Measurements from ENCODE around the gene PYCR2. TPM values are rescaled to one million over a fixed set of nuclear protein-coding genes. Genes with fewer than 3 reads are reported as not detected.
"Not testable (repeated sequence)": the region's sequence is repeated elsewhere in the genome, so short reads cannot be mapped to it uniquely, and the experiment has no call there.

PYCR2 gene
- total RNA-seq, 2 experiments from 2014 or later = 24.1 to 26.2 TPM

- DNase-seq = no peak
Measured at GRCh38 chr1:225937048-225937968, 13.3 kb upstream of the PYCR2 start.

GRCh38 chr1:225936523-225936922, 12.5 kb upstream of the PYCR2 start:
- no peaks in the 10 kb centered on the region for H3K36me3 Mint-ChIP-seq (ENCODE audit: low read depth)
- DNase-seq (no peak), ATAC-seq (ENCODE audit: poor library complexity) (no peak)
- Histone ChIP-seq H3K4me1 (ENCODE audit: insufficient read depth, low read length) (no peaks in the 10 kb centered on the region), H3K27me3 (ENCODE audit: control insufficient read depth in 1 of 2, insufficient read depth in 2 of 2, low read length in 2 of 2) (no peaks in the 10 kb centered on the region), H3K4me3 (ENCODE audit: low read length) (no peak overlapping the region), H3K9me3 (ENCODE audit: control insufficient read depth in 1 of 2, insufficient read depth in 1 of 2, low read length in 2 of 2) (no peaks in the 10 kb centered on the region), H3K36me3 (ENCODE audit: insufficient read depth, low read length) (no peaks in the 10 kb centered on the region), H3K27ac (ENCODE audit: low read depth in 1 of 2, low read length in 2 of 2) (no peak overlapping the region)
- H3K4me3 Mint-ChIP-seq = no peak overlapping the region
- POLR2A ChIA-PET = interaction anchor here (0.9 to 1.3 kb wide), 4 partner anchors 8 to 75 kb away, joined by 3 to 4 read pairs (median 3); partner anchors contain the start of genes PYCR2 and TMEM63A
- H3K27ac Mint-ChIP-seq = no peak overlapping the region
- H3K9me3 Mint-ChIP-seq = no peaks in the 10 kb centered on the region
- intact Hi-C loops (cut with DNase I, micrococcal nuclease) = no loop called here
- no peaks in the 10 kb centered on the region for H3K4me1 Mint-ChIP-seq (ENCODE audit: low read depth)
- H3K27me3 Mint-ChIP-seq = peaks cover 3% of the 10 kb centered on the region
- no peak for TF ChIP-seq CTCF (IDR thresholded peaks at IDR 0.05)
- CTCF ChIA-PET = no interaction called here

More at GRCh38 chr1:225937048-225937968, 13.3 kb upstream of the PYCR2 start:
- no peak overlapping the region for H3K4me3 ChIP-seq (ENCODE audit: low read length)
- ATAC-seq (ENCODE audit: poor library complexity) = no peak
- H3K9me3 ChIP-seq (ENCODE audit: control insufficient read depth in 1 of 2, insufficient read depth in 1 of 2, low read length in 2 of 2) = no peaks in the 10 kb centered on the region
- H3K4me1 ChIP-seq (ENCODE audit: insufficient read depth, low read length) = no peaks in the 10 kb centered on the region
- no peaks in the 10 kb centered on the region for H3K36me3 ChIP-seq (ENCODE audit: insufficient read depth, low read length)
- POLR2A ChIA-PET = interaction anchor here (0.8 to 1.3 kb wide), 4 partner anchors 13 to 135 kb away, joined by 3 to 4 read pairs (median 3); partner anchors contain the start of genes PYCR2 and TMEM63A
- no peaks in the 10 kb centered on the region for H3K9me3 Mint-ChIP-seq
- intact Hi-C loops (cut with DNase I, micrococcal nuclease) = no loop called here
- CTCF ChIA-PET = no interaction called here
- no peaks in the 10 kb centered on the region for H3K27me3 ChIP-seq (ENCODE audit: control insufficient read depth in 1 of 2, insufficient read depth in 2 of 2, low read length in 2 of 2)
- no peak for TF ChIP-seq CTCF (IDR thresholded peaks at IDR 0.05)
- no peaks in the 10 kb centered on the region for H3K4me1 Mint-ChIP-seq (ENCODE audit: low read depth)
- H3K36me3 Mint-ChIP-seq (ENCODE audit: low read depth) = no peaks in the 10 kb centered on the region
- H3K4me3 Mint-ChIP-seq = no peak overlapping the region
- H3K27ac Mint-ChIP-seq = no peak overlapping the region
- peaks cover 3% of the 10 kb centered on the region for H3K27me3 Mint-ChIP-seq
- no peak overlapping the region for H3K27ac ChIP-seq (ENCODE audit: low read depth in 1 of 2, low read length in 2 of 2)

- H3K4me3 Mint-ChIP-seq; H3K27ac ChIP-seq (ENCODE audit: low read depth in 1 of 2, low read length in 2 of 2); H3K4me3 ChIP-seq (ENCODE audit: low read length); H3K4me1 Mint-ChIP-seq (ENCODE audit: low read depth); H3K27me3 Mint-ChIP-seq; ATAC-seq (ENCODE audit: poor library complexity); H3K36me3 ChIP-seq (ENCODE audit: insufficient read depth, low read length); H3K9me3 ChIP-seq (ENCODE audit: control insufficient read depth in 1 of 2, insufficient read depth in 1 of 2, low read length in 2 of 2); H3K27ac Mint-ChIP-seq; H3K27me3 ChIP-seq (ENCODE audit: control insufficient read depth in 1 of 2, insufficient read depth in 2 of 2, low read length in 2 of 2); H3K4me1 ChIP-seq (ENCODE audit: insufficient read depth, low read length); DNase-seq; CTCF ChIA-PET; intact Hi-C loops (cut with DNase I, micrococcal nuclease); H3K36me3 Mint-ChIP-seq (ENCODE audit: low read depth); H3K9me3 Mint-ChIP-seq: not testable (repeated sequence)
- POLR2A ChIA-PET = interaction anchor here (0.9 to 1.3 kb wide), 4 partner anchors 9 to 75 kb away, joined by 3 to 4 read pairs (median 3); partner anchors contain the start of genes PYCR2 and TMEM63A
Measured at GRCh38 chr1:225936086-225936485, 12.0 kb upstream of the PYCR2 start.
